T-helper 1 cell treated with Interleukin-12 subunit alpha and Interleukin-12 subunit beta and Interleukin-4 antibody, amounts not matched to agents 30 μg/mL and 1 μg/mL, for 36 hours (primary cell): ENCODE results near the gene PRMT2.
"Not testable (repeated sequence)": the region's sequence is repeated elsewhere in the genome, so short reads cannot be mapped to it uniquely, and the experiment has no call there.

Experiments used
- H3K27ac Mint-ChIP-seq: one replicate; pipeline ENCODE4 v1.8.0; 2021; ENCODE audit warnings: mild to moderate bottlenecking, mixed read lengths
- H3K27me3 Mint-ChIP-seq: one replicate; pipeline ENCODE4 v1.8.0; 2021; ENCODE audit warnings: low read depth, mixed read lengths
- H3K36me3 Mint-ChIP-seq: one replicate; pipeline ENCODE4 v1.8.0; 2021; ENCODE audit warnings: low read depth, mixed read lengths
- H3K4me1 Mint-ChIP-seq: one replicate; pipeline ENCODE4 v1.8.0; 2021; ENCODE audit warnings: low read depth, mixed read lengths
- H3K4me3 Mint-ChIP-seq: one replicate; pipeline ENCODE4 v1.8.0; 2021; ENCODE audit warnings: mild to moderate bottlenecking, moderate library complexity, mixed read lengths
- H3K9me3 Mint-ChIP-seq: one replicate; pipeline ENCODE4 v1.8.0; 2021; ENCODE audit warnings: mixed read lengths

The PRMT2 gene

GRCh38 chr21:46664316-46664995 lies 29.0 kb downstream of the PRMT2 start:
- H3K36me3 Mint-ChIP-seq: peaks cover 10% of the 10 kb centered on the region
- no peak overlapping the region for H3K27ac Mint-ChIP-seq

GRCh38 chr21:46665566-46665965 lies 30.1 kb downstream of the PRMT2 start:
- H3K27ac Mint-ChIP-seq: no peak overlapping the region
- peaks cover 8% of the 10 kb centered on the region for H3K4me1 Mint-ChIP-seq
- no peak overlapping the region for H3K4me3 Mint-ChIP-seq
- peaks cover 10% of the 10 kb centered on the region for H3K36me3 Mint-ChIP-seq
- peaks cover 17% of the 10 kb centered on the region for H3K27me3 Mint-ChIP-seq
- H3K9me3 Mint-ChIP-seq: no peaks in the 10 kb centered on the region

More at GRCh38 chr21:46664316-46664995, 29.0 kb downstream of the PRMT2 start:
- peaks cover 8% of the 10 kb centered on the region for H3K4me1 Mint-ChIP-seq
- H3K9me3 Mint-ChIP-seq: no peaks in the 10 kb centered on the region
- no peak overlapping the region for H3K4me3 Mint-ChIP-seq
- H3K27me3 Mint-ChIP-seq: peaks cover 6% of the 10 kb centered on the region

GRCh38 chr21:46666941-46667740 lies 31.7 kb downstream of the PRMT2 start:
- peaks cover 5% of the 10 kb centered on the region for H3K4me1 Mint-ChIP-seq
- H3K4me3 Mint-ChIP-seq: peak overlapping the region; percentile 75
- no peak overlapping the region for H3K27ac Mint-ChIP-seq
- H3K27me3 Mint-ChIP-seq: peaks cover 21% of the 10 kb centered on the region
- peaks cover 8% of the 10 kb centered on the region for H3K36me3 Mint-ChIP-seq
- H3K9me3 Mint-ChIP-seq: no peaks in the 10 kb centered on the region

- H3K27me3 Mint-ChIP-seq: peaks cover 24% of the 10 kb centered on the region
- peaks cover 5% of the 10 kb centered on the region for H3K4me1 Mint-ChIP-seq
- H3K4me3 Mint-ChIP-seq: peak overlapping the region; percentile 75
- H3K36me3 Mint-ChIP-seq: peaks cover 8% of the 10 kb centered on the region
- no peak overlapping the region for H3K27ac Mint-ChIP-seq
- H3K9me3 Mint-ChIP-seq: no peaks in the 10 kb centered on the region
Measured at GRCh38 chr21:46667741-46668380, 32.4 kb downstream of the PRMT2 start.

GRCh38 chr21:46668381-46668780 lies 32.9 kb downstream of the PRMT2 start:
- Mint-ChIP-seq H3K4me3 (peak overlapping the region; percentile 72), H3K4me1 (peaks cover 5% of the 10 kb centered on the region), H3K9me3 (no peaks in the 10 kb centered on the region), H3K36me3 (peaks cover 7% of the 10 kb centered on the region), H3K27ac (no peak overlapping the region), H3K27me3 (peaks cover 24% of the 10 kb centered on the region)

- not testable (repeated sequence) for H3K36me3 Mint-ChIP-seq, H3K27ac Mint-ChIP-seq, H3K4me1 Mint-ChIP-seq, H3K9me3 Mint-ChIP-seq, H3K4me3 Mint-ChIP-seq
- peaks cover 24% of the 10 kb centered on the region for H3K27me3 Mint-ChIP-seq
Measured at GRCh38 chr21:46668904-46669303, 33.4 kb downstream of the PRMT2 start.

GRCh38 chr21:46674430-46675007 lies 39.0 kb downstream of the PRMT2 start:
- no peaks in the 10 kb centered on the region for H3K9me3 Mint-ChIP-seq
- H3K4me1 Mint-ChIP-seq: no peaks in the 10 kb centered on the region
- peaks cover 26% of the 10 kb centered on the region for H3K27me3 Mint-ChIP-seq
- no peaks in the 10 kb centered on the region for H3K36me3 Mint-ChIP-seq
- H3K27ac Mint-ChIP-seq: no peak overlapping the region
- no peak overlapping the region for H3K4me3 Mint-ChIP-seq

GRCh38 chr21:46675595-46676280 lies 40.3 kb downstream of the PRMT2 start:
- Mint-ChIP-seq H3K4me1 (no peaks in the 10 kb centered on the region), H3K27ac (no peak overlapping the region), H3K36me3 (no peaks in the 10 kb centered on the region), H3K9me3 (no peaks in the 10 kb centered on the region), H3K4me3 (no peak overlapping the region), H3K27me3 (peaks cover 23% of the 10 kb centered on the region)

GRCh38 chr21:46676542-46676941 lies 41.1 kb downstream of the PRMT2 start:
- not testable (repeated sequence) for H3K4me1 Mint-ChIP-seq, H3K27ac Mint-ChIP-seq, H3K4me3 Mint-ChIP-seq, H3K9me3 Mint-ChIP-seq, H3K36me3 Mint-ChIP-seq
- peaks cover 25% of the 10 kb centered on the region for H3K27me3 Mint-ChIP-seq

GRCh38 chr21:46681593-46681992 lies 46.1 kb downstream of the PRMT2 start:
- H3K36me3 Mint-ChIP-seq, H3K27ac Mint-ChIP-seq, H3K4me1 Mint-ChIP-seq, H3K4me3 Mint-ChIP-seq, H3K9me3 Mint-ChIP-seq: not testable (repeated sequence)
- peaks cover 24% of the 10 kb centered on the region for H3K27me3 Mint-ChIP-seq

- not testable (repeated sequence) for H3K36me3 Mint-ChIP-seq, H3K9me3 Mint-ChIP-seq, H3K4me3 Mint-ChIP-seq, H3K27ac Mint-ChIP-seq, H3K27me3 Mint-ChIP-seq, H3K4me1 Mint-ChIP-seq
Measured at GRCh38 chr21:46698652-46699051, 63.2 kb downstream of the PRMT2 start.

- H3K4me1 Mint-ChIP-seq, H3K27ac Mint-ChIP-seq: not testable (repeated sequence)
Measured at GRCh38 chr21:46699104-46699503, 63.6 kb downstream of the PRMT2 start.

More at GRCh38 chr21:46699104-46699503, 63.6 kb downstream of the PRMT2 start:
- H3K4me3 Mint-ChIP-seq, H3K36me3 Mint-ChIP-seq, H3K9me3 Mint-ChIP-seq, H3K27me3 Mint-ChIP-seq: not testable (repeated sequence)
